GM19467 (cell line): ENCODE measurements around the gene OR2C3.
"Not testable (repeated sequence)": the region's sequence is repeated elsewhere in the genome, so short reads cannot be mapped to it uniquely, and the experiment has no call there.

ENCODE experiments used
- ATAC-seq: cut with Tn5 transposase; IDR thresholded peaks from one replicate; pipeline ENCODE4 v1.9.1; 2021; ENCODE audit warnings: mild to moderate bottlenecking, moderate library complexity; ENCODE audit not compliant: unreplicated experiment

The OR2C3 gene

DNA sequence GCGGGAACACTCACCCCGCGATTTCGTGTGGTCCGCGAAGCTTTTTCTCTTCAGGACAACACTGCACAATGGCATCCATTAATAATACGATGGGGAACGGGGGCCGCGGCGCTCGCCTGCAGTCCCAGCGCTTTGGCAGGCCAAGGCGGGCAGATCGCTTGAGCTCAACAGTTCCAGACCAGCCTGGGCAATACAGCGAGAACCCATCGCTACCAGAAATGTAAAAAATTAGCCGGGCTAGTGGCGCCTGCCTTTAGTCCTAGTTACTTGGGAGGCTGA lies 17.7 kb downstream of the OR2C3 start:
- no peak for ATAC-seq

GRCh38 chr1:247517795-247518612 lies 18.2 kb downstream of the OR2C3 start:
- ATAC-seq, result no peak

- ATAC-seq, result no peak
Observed at GRCh38 chr1:247506831-247507230, 29.4 kb downstream of the OR2C3 start.

GRCh38 chr1:247500865-247501264 lies 35.4 kb downstream of the OR2C3 start:
- ATAC-seq, result no peak

GRCh38 chr1:247496581-247497285 lies 39.5 kb downstream of the OR2C3 start:
- ATAC-seq, result no peak

GRCh38 chr1:247494767-247495166 lies 41.5 kb downstream of the OR2C3 start:
- ATAC-seq, result peak; percentile 56

- ATAC-seq, result no peak
Observed at GRCh38 chr1:247493106-247493505, 43.1 kb downstream of the OR2C3 start.

- no peak for ATAC-seq
Observed at GRCh38 chr1:247491328-247491727, 44.9 kb downstream of the OR2C3 start.

GRCh38 chr1:247487057-247487456 lies 49.2 kb downstream of the OR2C3 start:
- ATAC-seq, result no peak

GRCh38 chr1:247482747-247483146 lies 53.5 kb downstream of the OR2C3 start:
- ATAC-seq, result no peak

DNA sequence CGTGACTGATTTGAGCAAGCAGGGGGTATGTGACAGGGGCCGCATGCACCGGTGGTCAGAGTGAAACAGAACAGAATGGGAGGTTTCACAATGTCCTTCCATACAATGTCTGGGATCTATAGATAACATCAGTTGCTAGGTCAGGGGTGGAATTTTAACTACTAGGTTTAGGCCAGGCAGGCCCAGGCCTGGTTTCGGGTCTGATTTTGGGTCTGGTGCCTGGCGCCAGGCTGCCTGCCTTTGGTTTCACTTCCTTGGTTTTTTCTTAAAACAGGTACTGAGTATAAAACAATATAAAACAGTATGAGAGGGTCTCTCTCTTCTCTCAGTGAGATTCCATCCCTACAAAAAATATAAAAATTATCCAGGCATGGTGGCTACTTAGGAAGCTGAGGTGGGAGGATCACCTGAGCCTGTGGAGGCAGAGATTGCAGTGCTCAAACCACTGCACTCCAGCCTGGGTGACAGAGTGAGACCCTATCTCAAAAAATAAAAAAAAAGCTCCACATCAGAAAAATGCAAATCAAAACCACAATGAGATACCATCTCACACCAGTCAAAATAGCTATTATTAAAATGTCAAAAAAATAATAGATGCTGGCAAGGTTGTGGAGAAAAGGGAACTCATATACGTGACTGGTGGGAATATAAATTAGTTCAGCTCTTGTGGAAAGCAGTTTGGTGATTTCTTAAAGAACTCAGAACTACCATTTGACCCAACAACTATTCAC lies 59.7 kb downstream of the OR2C3 start:
- ATAC-seq, result not testable (repeated sequence)

DNA sequence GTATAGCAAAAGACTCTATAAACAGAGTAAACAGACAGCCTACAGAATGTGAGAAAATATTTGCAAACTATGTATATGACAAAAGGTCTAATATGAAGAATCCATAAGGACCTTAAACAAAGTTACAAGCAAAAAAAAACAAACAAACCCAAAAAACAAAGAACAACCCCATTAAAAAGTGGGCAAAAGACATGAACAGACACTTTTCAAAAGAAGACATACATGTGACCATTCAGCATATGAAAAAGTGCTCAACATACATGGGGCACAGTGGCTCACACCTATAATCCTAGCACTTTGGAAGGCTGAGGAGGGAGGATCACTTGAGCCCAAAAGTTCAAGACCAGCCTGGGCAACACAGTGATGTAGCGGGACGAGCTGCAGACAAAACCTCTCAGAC lies 60.4 kb downstream of the OR2C3 start:
- ATAC-seq, result no peak
